ENCODE results near the gene RPN2. TPM values are rescaled to one million over a fixed set of nuclear protein-coding genes. Genes with fewer than 3 reads are reported as not detected.

RPN2 gene
- total and polyA plus RNA-seq, 2 donors (not counting 3 experiments of a cell fraction or from before 2014, with no cell fraction given) = 283 to 530 TPM

DNA sequence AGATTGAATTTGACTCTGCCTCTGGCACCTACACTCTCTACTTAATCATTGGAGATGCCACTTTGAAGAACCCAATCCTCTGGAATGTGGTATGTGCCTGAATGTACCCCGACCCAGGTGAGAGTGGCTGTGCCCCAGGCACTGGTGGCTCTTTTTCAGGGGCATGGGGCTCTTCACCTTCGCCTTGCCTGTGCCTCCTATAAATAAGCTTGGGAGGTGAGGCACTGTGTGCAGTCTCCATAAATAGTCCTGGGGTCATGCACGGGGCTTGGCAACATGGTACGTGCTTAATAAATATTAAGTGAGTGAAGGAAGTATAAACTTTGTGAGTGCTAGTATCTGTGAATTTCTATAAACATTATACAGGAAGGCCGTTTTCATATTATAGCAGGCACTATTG lies 49.5 kb downstream of the RPN2 start:
- FAIRE-seq = no peak
- Histone ChIP-seq H2AFZ (ENCODE audit: low read depth, low read length) (no peak overlapping the region), H3K4me3 (replicated peaks in 1 of 3; ENCODE audit: insufficient read depth in 1 of 3, low read depth in 1 of 3, low read length in 3 of 3) (no peak overlapping the region), H3K27ac (ENCODE audit: insufficient read depth, low read depth, low read length) (no peak overlapping the region), H3K9ac (replicated peaks; ENCODE audit: extremely low read depth, insufficient read depth, low read length) (no peak overlapping the region), H4K20me1 (replicated peaks; ENCODE audit: control insufficient read depth, extremely low read depth, insufficient read depth, low read length) (no peaks in the 10 kb centered on the region), H3K9me3 (replicated peaks; ENCODE audit: control insufficient read depth, insufficient read depth, low read length) (no peaks in the 10 kb centered on the region), H3K27me3 (ENCODE audit: control insufficient read depth in 2 of 2, insufficient read depth in 2 of 2, low read length in 2 of 2) (no peaks in the 10 kb centered on the region), H3K36me3 (ENCODE audit: control insufficient read depth in 2 of 2, extremely low read depth in 1 of 2, insufficient read depth in 2 of 2, low read length in 2 of 2) (peaks cover 46 to 57% of the 10 kb centered on the region in 2 experiments), H3K79me2 (ENCODE audit: control insufficient read depth, insufficient read depth, low read length) (no peaks in the 10 kb centered on the region), H3K9me1 (replicated peaks; ENCODE audit: control insufficient read depth, extremely low read depth, insufficient read depth, low read length) (no peaks in the 10 kb centered on the region), H3K4me1 (ENCODE audit: control insufficient read depth, extremely low read depth, insufficient read depth, low read length) (no peaks in the 10 kb centered on the region), H3K4me2 (ENCODE audit: insufficient read depth, low read length) (no peak overlapping the region)
- POLR2A ChIA-PET = no interaction called here
- BruUV-seq (replicated peaks) = no TSS peak
- no peak for DNase-seq (ENCODE audit: low read depth, low spot score)
- CTCF ChIA-PET = interaction anchor here (0.7 to 2.1 kb wide), 2 partner anchors 33 to 42 kb away, joined by 3 to 7 read pairs; no protein-coding TSS in a partner anchor
- TF ChIP-seq FOS (IDR thresholded peaks at IDR 0.05; ENCODE audit: borderline replicate concordance, insufficient read depth, low read length) (no peak), GATA2 (IDR thresholded peaks at IDR 0.05; ENCODE audit: insufficient read depth, insufficient read length, low read depth, low read length) (no peak)
- dilution Hi-C loops (cut with MboI; ENCODE audit: extremely low pct_ligation_motif_present, low sequenced_read_pairs) (no loop called here), intact Hi-C loops (cut with micrococcal nuclease) (no loop called here)

DNA sequence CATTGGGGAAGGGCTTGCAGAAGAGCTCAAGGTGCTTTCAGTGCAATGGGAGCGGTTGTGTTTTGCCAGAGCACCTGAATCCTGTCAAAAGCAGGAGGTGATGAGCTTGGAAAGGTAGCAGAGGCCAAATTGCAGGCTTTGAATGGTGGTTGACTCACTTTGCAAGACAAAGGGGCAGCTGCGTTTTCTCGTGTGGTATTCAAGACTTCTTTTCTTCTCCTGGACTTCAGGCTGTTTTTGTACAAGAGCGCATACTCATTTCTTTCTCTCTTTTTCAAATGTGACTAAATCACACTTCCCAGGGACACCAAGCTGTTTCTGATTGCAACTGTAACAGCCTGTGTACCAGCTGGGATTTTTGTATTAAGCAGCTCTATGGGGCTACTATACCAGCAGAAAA lies 50.2 kb downstream of the RPN2 start:
- TF ChIP-seq EZH2 (IDR thresholded peaks at IDR 0.05; ENCODE audit: borderline replicate concordance, low read depth, low read length, severe bottlenecking) (no peak), GATA2 (IDR thresholded peaks at IDR 0.05; ENCODE audit: insufficient read depth, insufficient read length, low read depth, low read length) (no peak), POLR2AphosphoS5 (IDR thresholded peaks at IDR 0.05; ENCODE audit: insufficient read depth, low read depth, low read length) (no peak), FOS (IDR thresholded peaks at IDR 0.05; ENCODE audit: borderline replicate concordance, insufficient read depth, low read length) (no peak), JUN (IDR thresholded peaks at IDR 0.05; ENCODE audit: borderline replicate concordance, insufficient read depth, insufficient read length, low read depth) (no peak), POLR2A (IDR thresholded peaks at IDR 0.05; ENCODE audit: low read depth, low read length) (no peak), MYC (IDR thresholded peaks at IDR 0.05; ENCODE audit: low read depth, low read length) (no peak)
- TF ChIP-seq, protein P1, sequence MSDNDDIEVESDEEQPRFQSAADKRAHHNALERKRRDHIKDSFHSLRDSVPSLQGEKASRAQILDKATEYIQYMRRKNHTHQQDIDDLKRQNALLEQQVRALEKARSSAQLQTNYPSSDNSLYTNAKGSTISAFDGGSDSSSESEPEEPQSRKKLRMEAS (IDR thresholded peaks at IDR 0.05; ENCODE audit: insufficient read depth, insufficient read length) = no peak
- TF ChIP-seq, protein P2, sequence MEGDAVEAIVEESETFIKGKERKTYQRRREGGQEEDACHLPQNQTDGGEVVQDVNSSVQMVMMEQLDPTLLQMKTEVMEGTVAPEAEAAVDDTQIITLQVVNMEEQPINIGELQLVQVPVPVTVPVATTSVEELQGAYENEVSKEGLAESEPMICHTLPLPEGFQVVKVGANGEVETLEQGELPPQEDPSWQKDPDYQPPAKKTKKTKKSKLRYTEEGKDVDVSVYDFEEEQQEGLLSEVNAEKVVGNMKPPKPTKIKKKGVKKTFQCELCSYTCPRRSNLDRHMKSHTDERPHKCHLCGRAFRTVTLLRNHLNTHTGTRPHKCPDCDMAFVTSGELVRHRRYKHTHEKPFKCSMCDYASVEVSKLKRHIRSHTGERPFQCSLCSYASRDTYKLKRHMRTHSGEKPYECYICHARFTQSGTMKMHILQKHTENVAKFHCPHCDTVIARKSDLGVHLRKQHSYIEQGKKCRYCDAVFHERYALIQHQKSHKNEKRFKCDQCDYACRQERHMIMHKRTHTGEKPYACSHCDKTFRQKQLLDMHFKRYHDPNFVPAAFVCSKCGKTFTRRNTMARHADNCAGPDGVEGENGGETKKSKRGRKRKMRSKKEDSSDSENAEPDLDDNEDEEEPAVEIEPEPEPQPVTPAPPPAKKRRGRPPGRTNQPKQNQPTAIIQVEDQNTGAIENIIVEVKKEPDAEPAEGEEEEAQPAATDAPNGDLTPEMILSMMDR (IDR thresholded peaks at IDR 0.05; ENCODE audit: extremely low read depth in 1 of 2, insufficient read depth in 1 of 2, low read depth in 1 of 2, low read length in 2 of 2) = no peak
- no TSS peak for BruUV-seq (replicated peaks)
- H2AFZ ChIP-seq (ENCODE audit: low read depth, low read length) = no peak overlapping the region
- ChIA-PET CTCF (interaction anchor here (0.7 to 2.1 kb wide), 3 partner anchors 34 to 42 kb away, joined by 3 to 7 read pairs (median 6); no protein-coding TSS in a partner anchor), POLR2A (no interaction called here)
- intact Hi-C loops (cut with micrococcal nuclease) (no loop called here), dilution Hi-C loops (cut with MboI; ENCODE audit: extremely low pct_ligation_motif_present, low sequenced_read_pairs) (no loop called here)
- H3K4me2 ChIP-seq (ENCODE audit: insufficient read depth, low read length) = no peak overlapping the region
- H3K27ac ChIP-seq (ENCODE audit: insufficient read depth, low read depth, low read length) = no peak overlapping the region
- no peak overlapping the region for H3K9ac ChIP-seq (replicated peaks; ENCODE audit: extremely low read depth, insufficient read depth, low read length)
- DNase-seq (ENCODE audit: low read depth, low spot score) = no peak
- peaks cover 42 to 54% of the 10 kb centered on the region in 2 experiments for H3K36me3 ChIP-seq (ENCODE audit: control insufficient read depth in 2 of 2, extremely low read depth in 1 of 2, insufficient read depth in 2 of 2, low read length in 2 of 2)
- no peaks in the 10 kb centered on the region for H3K9me1 ChIP-seq (replicated peaks; ENCODE audit: control insufficient read depth, extremely low read depth, insufficient read depth, low read length)
- H3K27me3 ChIP-seq (ENCODE audit: control insufficient read depth in 2 of 2, insufficient read depth in 2 of 2, low read length in 2 of 2) = no peaks in the 10 kb centered on the region
- H3K4me3 ChIP-seq (replicated peaks in 1 of 3; ENCODE audit: insufficient read depth in 1 of 3, low read depth in 1 of 3, low read length in 3 of 3) = no peak overlapping the region
- FAIRE-seq = no peak
- no peaks in the 10 kb centered on the region for H3K9me3 ChIP-seq (replicated peaks; ENCODE audit: control insufficient read depth, insufficient read depth, low read length)
- no peaks in the 10 kb centered on the region for H3K4me1 ChIP-seq (ENCODE audit: control insufficient read depth, extremely low read depth, insufficient read depth, low read length)
- H4K20me1 ChIP-seq (replicated peaks; ENCODE audit: control insufficient read depth, extremely low read depth, insufficient read depth, low read length) = no peaks in the 10 kb centered on the region
- no peaks in the 10 kb centered on the region for H3K79me2 ChIP-seq (ENCODE audit: control insufficient read depth, insufficient read depth, low read length)
